Stimulated activated CD8-positive, alpha-beta memory T cell treated with anti-CD3 and anti-CD28 coated beads, Interleukin-12 subunit alpha, Interleukin-12 subunit beta, amount 100 ng/mL, for 24 hours (primary cell): ENCODE results near the gene HMGCL.
"Not testable (repeated sequence)": the region's sequence is repeated elsewhere in the genome, so short reads cannot be mapped to it uniquely, and the experiment has no call there.

Experiments
- DNase-seq: peaks from one replicate; pipeline ENCODE4 v3.0.0-alpha.2; 2020; ENCODE audit errors: extremely low read depth

Gene HMGCL

DNA sequence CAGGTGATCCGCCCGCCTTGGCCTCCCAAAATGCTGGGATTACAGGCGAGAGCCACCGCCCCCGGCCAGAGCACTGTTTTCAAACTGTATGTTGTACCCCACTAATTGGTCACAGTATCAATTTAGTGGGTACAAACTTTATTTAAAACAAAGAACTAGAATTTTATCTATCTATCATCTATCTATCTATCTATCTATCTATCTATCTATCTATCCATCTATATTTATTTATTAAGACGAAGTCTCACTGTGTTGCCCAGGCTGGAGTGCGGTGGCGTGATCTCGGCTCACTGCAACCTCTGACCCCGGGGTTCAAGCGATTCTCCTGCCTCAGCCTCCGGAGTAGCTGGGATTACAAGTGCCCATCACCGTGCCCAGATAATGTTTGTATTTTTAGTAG, 1.4 kb upstream of the HMGCL start:
- DNase-seq: not testable (repeated sequence)

DNA sequence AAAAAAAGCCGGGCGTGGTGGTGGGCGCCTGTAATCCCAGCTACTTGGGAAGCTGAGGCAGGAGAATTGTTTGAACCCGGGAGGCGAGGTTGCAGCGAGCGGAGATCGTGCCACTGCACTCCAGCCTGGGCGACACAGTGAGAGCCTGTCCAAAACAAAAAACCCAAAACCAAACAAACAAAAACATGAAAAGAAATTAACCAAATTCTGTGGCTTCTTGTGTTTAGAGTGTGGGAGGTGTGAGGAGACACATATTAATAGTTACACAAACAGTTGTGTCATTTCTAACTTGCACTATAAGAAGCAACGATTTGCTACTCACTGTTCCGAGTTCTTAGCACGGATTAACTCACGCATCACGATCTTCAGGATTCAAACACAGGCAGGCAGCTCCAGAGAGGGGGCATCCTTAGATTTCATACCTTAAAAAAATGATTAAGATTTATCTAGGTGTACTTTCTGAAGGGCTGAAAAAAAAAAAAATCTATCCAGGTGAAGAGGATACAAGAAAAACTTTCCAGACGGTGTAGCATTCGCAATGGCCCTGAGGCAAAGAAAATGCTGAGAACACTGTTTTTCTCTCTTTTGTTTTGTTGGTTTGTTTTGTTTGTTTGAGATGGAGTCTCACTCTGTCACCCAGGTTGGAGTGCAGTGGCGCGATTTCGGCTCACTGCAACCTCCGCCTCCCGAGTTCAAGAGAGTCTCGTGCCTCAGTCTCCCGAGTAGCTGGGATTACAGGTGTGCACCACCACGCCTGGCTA, 713 bp upstream of the HMGCL start:
- DNase-seq: no peak

DNA sequence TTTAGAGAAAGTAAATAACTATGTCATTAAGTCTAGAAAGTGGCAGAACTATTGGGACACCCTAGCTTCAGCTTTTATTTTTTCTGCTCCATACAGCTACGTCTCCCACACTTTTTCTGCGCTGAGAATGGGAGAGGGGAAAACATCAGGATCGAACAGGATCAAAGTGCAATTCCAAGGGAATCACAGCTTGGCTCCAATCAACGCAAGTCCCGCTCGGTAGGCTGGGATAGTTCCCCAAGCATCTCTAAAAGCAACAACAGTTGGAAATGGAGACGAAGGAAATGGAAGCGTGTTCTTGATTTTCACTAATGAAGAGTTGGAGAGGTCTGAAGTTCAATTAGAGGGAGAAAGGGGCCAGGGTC, 536 bp downstream of the HMGCL start:
- no peak for DNase-seq

DNA sequence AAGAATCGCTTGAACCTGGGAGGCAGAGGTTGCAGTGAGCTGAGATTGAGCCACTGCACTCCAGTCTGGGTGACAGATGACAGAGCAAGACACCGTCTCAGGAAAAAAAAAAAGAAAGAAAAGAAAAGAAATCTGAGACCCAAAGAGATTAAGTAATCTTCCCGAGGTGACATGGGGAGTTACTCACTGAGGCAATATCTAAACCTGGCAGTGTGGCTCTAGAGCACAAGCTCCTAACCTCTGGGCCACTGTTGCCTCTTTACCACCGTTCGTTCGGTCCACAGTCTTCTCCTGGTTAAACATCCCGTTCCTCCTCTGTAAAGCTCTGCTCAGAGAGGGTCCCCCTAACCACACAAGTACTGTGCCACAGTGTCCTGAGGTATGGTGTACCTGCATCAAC, 1.5 kb downstream of the HMGCL start:
- DNase-seq: no peak

DNA sequence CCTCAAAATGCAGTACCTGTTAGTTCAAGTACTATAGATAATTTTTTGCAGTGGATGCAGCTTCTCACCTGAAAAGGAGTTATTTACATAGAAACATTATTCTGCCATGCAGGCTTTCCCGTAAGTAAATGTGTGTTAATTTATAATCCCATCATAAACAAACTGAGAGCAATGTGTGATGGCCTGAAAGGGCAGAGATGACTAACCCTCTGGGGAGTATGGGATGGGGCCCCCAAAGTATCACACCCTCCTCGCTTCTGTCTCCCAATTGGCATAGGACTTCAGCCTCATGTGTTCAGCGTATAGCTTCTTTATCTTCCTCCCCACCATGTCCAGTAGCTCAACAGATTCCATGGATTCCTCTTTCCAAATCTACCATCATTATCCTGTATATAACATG, 7.6 kb downstream of the HMGCL start:
- DNase-seq: no peak

DNA sequence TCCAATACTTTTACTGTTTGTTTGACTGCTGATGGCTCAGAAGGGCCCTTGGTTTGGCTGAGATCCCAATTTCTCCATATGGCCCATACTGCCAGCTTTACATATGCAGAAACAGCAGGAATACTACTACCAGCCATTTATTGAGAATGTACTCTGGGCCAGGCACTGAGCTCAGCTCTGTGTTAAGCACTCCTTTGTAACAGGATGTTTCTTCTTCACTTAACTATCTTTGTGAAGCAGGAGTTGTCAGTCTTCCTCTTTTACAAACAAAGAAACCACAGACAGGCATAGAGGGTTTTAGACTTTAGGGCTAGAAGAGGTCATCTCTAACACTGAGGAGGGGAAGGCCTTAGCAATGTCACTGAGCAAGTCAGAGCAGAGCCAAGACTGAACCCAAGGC, 8.3 kb downstream of the HMGCL start:
- DNase-seq: no peak

DNA sequence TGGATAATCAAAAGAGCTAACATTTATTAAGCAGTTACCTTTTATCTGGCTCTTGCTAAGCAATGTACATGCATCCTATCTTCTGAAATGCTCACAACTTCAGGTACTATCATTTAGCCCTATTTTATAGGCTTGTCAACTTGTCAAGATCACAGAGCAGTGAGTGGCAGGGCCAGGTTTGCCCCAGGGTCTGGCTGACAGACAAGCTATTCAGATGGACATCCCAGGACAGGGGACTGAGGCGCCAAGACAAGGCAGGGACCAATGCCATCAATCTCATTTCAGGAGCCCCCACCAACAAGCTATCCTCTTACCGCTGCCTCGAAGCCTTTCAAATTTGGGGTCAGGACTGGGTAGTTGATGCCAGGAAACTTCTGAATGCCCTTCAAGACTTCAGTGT, 8.9 kb downstream of the HMGCL start:
- no peak for DNase-seq

DNA sequence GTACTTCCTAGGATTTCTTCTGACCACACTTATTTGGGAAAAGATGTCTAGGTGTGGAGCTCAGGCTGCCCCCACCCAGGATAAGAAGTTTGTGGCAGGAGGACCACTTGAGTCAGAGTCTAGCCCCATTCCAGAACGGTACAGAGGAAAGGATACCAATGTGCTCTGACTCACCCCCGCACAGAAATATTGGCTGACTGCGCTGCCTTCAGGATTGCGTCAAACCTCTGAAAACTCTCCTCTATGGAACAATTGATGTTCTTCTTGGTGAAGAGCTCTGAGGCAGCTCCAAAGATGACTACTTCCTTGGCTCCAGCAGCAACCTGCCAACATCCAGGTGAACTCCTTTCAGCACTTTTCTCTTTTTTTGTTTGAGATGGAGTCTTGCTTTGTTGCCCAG, 11.2 kb downstream of the HMGCL start:
- no peak for DNase-seq

DNA sequence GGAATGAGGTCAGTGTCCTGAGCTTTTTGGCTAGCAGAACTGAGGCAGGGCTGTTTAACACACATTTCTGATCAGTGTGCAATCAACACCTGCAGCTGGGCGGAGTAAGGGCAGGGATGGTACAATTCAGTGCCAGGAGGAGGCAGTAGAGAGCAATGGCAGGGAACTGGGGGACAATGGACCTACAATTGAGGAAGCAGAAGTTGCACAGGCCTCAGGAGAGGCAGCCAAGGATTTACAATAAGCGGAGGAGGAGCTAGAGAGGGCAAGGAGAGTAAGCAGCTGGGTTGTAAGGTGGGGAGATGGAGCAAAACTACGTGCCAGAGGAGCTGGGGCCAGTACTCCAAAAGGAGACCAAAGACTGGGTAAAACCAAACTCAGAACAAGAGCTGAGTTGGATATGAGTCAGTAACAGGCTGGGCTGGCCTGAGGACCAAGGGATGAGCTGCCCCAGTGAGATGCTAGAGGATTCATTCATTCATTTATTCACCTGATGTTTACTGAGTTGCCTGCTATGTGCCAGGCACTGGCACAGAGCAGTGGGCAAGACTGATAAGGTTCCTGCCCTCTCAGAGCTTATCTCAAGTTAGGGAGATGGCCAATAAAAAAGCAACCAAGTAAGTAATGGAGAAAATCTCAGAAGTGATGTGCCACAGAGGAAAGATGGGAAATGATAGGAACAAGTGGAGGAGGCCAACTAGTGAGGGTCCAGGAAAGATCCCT, 14.2 kb downstream of the HMGCL start:
- no peak for DNase-seq

DNA sequence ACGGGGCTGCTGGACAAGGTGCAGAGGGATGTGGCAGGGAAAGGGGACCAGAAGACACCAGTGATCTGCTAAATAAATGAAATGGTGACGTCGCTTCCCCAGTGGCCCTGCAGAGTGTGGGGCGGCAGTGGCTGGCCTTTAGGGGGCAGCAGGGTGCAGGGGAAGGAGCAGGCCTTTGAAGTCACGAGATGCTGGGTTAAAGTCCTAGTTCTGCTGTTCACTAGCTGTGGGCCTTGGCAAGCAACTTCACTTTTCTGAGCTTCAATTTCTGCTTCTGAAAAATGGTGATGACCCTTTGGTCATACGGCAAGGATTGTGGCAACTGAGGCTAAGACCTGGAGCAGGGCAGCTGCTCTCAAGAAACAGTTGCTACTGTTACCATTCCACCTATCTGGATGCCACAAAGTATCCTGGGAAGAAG, 15.5 kb downstream of the HMGCL start:
- DNase-seq: no peak

DNA sequence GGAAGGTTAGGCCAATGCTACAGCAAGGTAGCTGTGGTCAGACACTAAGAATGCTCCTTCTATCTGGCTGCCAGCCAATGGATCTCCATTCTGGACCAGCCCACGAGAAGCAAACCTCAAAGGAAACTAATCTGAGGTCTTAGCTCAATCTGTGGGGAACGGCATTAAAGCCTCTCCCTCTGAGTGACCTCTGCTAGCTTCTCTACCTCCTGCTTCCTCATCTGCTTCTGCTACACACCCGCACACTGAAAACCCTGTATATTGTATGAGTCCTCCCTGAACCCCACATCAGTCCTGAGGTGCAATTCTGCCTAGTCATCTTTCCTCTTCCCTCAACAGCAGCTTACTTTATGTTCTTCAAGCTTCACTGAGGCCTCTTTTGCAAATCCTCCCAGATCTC, 17.8 kb downstream of the HMGCL start:
- no peak for DNase-seq

DNA sequence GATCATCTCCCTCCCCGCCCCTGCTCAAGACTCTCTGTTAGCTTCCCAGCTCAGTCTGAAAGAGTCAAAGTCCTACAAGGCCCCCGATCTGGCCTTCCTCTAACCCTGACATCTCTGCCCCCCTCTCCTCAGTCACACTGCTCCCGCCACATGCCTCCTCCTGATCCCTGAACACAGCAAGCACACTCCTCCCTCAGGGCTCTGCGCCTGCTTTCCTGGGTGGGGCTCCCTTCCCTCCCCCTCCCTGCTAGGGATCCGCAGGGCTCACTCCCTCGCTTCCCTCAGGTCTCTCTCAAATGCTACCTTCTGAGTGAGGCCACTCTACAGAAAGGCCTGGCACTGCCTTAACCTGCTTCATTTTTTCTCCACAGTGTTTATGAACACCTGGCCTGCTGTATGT, 18.9 kb downstream of the HMGCL start:
- no peak for DNase-seq

DNA sequence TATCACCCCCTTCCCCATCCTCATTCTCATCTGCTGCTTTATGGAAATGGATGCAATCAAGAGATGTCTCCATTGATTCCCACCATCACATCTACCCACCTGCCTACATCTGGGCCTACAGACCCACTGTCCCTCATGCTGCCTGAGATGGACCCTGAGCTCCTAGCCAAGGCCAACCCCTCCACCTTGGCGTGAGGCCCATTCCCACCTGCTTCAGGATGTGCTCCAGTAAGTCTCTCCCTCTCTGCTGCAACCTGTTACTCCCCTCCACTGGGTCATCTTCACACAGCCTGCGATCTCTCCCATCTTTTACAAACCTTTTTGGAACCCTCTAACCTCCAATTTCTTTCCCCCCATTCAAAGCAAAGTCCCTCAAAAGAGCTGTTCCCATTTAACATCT, 20.2 kb downstream of the HMGCL start:
- no peak for DNase-seq

DNA sequence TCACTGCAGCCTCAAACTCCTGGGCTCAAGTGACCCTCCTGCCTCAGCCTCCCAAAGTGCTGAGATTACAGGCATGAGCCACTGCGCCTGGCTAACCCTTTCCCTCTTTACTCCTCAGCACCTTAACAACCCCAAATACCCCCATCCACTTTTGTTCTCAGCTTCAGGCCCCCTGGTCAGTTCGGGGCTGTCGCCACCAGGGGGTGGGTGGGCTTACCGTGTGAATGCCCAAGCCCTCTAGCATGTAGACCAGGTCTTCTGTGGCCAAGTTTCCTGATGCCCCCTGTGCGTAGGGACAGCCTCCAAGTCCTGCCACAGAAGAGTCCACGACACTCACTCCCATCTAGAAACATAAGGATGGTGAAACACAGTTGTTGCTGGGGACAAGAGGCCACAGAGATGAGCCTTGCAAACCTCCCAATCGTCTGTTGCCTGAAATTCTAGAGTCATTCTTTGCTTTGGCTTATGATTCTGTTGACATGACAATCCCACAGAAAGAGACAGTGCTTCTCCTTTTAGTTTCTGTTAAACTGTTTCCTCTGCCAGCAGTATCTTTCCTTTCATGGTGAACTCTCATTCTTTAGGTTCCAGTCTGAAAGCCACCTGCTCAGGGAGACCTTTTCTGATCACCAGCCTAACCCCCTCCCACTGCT, 20.9 kb downstream of the HMGCL start:
- DNase-seq: no peak

DNA sequence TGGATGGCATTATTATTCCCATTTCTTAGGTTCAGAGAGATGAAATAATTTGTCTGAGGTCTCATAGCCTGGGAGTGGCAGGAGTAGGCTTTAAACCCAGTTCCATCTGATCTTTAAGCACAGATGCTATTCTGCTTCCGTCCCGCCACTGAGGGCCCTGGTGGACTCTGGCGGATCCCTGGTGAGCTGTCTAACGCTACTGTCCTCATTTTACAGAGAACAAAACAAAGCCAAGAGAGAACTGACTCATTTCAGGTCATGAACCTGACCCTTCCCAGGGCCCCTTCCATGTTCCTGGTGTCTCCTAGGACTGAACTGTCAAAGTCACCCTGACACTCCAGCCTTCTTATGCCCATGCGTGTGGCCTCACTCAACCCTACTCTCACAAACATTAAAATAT, 21.6 kb downstream of the HMGCL start:
- no peak for DNase-seq

DNA sequence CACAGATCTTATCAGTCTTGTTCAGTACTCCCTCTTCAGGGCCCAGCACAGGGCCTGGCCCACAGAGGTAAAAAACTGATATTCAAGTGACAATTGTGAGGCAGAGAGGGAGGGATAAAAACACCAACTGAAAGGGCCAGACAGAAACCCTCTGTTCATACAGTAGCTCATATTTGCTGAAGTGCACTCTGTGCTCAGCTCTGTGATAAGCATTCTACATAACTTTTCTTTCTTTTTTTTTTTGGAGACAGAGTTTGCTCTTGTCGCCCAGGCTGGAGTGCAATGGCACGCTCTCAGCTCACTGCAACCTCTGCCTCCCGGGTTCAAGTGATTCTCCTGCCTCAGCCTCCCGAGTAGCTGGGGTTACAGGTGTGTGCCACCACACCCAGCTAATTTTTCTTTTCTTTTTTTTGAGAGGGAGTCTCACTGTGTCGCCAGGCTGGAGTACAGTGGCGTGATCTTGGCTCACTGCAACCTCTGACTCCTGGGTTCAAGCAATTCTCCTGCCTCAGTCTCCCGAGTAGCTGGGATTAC, 22.4 kb downstream of the HMGCL start:
- DNase-seq: not testable (repeated sequence)

DNA sequence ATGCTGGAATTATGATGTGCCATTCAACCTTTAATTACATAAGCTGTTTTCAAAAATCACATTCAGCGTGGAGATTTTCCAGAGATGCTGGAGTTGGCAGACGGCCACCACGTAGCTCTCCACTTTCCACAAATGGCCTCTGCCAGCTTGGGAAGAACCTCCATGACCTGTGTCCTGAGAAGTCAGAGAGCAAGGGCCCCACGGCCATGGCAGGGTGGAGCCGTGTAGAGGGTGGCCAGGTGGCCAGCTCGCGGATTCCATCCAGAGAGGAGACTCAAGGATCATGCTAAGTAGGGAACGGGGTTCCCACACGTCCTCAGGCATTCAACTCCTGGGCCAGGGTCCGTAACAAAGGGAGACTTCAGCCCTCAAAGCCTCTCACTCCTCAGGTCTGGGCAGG, 23.4 kb downstream of the HMGCL start:
- DNase-seq: no peak

DNA sequence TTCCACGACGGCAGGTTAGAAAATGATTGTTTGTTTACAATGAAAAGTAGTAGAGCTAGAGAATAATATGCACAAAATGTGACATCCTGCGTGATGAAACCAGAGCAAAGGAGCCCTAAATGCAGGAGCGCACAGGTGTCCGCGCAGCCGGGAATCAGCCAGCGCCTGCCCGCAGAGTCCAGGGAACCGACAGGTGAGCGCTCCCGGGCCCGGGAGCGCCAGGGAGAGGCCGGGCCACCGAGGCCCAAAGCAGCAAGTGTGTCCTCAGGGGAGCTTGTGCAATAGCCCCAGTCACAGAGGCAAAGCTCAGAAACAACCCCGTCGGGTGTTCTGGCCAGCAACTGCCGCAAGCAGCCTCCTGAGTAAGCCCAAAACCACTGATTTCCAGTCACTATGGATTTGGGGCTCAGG, 23.9 kb downstream of the HMGCL start:
- DNase-seq: no peak

DNA sequence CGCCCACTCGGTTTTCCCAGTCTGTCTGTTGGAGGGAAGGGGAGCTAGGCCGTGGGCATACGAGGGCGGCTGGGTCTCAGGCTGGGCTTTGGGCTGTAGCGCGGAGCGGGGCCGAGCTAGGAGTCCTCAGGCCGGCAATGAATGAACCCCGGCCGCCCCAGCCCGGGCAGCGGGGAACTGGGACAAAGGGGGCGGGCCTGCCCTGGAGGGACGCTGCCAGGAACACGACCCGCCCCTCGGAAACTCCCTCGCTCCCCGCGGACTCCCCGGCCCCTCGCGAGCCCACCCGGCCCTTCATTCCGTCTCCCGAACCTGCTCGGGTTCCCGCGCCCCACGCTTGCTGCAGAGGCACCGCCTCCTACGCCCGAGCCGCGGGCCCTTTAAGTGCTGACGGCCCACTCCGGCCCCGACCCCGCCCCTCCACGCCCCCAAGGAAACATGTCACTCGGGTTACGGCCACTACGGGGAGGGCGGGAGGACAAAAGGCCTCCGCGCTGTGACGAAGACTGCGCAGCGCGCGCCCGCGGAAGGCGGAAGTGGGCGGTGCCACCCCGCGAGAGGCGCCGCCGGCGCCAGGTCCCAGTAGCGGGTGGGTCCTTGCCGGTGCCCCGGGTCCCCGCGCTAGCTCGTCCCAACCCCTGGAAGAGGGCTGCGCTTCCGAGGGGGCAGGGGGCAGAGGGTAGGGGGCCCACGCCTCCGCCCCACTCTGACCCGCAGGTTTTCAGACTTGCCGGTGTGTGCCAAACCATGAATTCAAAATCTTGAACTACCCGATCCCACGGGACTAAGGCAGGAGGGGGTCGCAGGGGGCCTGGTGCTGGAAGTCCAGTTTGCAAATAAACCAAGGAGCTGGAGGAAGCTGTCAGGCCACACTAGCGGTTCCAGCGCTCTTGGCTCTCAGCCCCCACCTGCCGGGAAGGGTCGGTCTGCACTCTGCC, 24.6 kb downstream of the HMGCL start, which contains the start of gene GALE:
TSS of gene GALE (minus strand) at position 355 of the 938 bp plus-strand sequence. CDS start 1,747 bp downstream, outside the sequence.
- DNase-seq: peak; percentile 98

DNA sequence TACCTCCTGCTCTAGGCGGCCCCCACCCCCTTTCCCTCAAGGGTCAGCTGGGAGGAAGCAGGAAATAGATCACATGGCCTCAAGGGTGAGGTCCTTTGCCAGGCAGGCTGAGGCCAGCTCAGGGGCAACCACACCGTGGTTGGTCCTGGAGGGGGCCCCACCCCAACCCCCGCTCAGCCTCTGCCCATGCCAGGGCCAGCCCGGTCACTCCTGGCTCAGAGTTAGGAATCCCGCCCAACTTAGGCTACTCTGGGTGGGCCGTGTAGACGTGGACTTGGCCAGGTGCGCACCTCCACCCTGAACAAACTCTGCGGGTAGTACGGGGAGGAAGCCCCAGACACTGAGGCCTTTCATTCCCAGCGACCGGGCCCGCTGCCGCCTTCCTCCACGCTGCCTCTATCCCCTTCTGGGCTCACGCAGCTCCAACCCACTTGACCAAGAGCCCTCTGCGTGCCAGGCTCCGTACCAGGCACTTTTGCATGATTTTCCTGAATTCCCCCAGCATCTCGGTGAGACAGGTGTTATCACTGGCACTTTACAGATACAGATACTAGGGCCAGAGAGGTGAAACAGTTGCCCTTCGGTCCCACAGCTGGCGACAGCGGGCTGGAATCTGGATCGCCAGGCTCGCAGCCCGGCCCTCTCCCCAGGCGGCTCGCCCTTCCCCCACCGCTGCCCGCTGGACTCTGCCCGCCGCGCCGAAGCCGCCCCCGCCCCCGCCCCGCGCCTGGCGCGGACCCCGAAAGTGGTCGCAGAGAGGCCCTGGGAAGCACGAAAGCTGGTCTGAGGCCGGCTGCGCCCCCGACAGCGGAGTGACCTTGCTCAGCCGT, 25.4 kb downstream of the HMGCL start:
- no peak for DNase-seq

DNA sequence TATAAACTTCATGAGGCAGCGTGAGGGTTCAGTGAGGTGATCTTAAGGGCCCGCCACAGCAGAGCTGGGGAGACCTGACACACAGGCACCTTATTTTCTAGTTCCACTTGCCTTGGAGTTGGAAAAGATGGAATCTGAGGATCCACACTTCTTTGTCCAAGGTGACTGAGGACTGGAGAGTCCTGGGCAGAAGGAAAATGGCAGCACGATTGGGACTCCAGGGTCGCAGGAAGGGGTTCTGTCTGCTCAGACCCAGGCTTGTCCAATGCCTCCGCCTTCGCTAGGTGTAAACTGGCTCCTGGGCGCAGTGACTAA, 26.0 kb downstream of the HMGCL start:
- no peak for DNase-seq
